Activated CD4-positive, alpha-beta T cell treated with anti-CD3 and anti-CD28 coated beads, Interleukin-2, amount 50 U/mL, for 24 hours (primary cell): Measurements from ENCODE around the gene CELF5.

ENCODE experiments used
- DNase-seq, 2 donors: peaks; one replicate each; pipeline ENCODE4 v3.0.0-alpha.2; 2020; ENCODE audit warnings: low read depth in 1 of 2, low spot score in 1 of 2

The CELF5 gene

DNA sequence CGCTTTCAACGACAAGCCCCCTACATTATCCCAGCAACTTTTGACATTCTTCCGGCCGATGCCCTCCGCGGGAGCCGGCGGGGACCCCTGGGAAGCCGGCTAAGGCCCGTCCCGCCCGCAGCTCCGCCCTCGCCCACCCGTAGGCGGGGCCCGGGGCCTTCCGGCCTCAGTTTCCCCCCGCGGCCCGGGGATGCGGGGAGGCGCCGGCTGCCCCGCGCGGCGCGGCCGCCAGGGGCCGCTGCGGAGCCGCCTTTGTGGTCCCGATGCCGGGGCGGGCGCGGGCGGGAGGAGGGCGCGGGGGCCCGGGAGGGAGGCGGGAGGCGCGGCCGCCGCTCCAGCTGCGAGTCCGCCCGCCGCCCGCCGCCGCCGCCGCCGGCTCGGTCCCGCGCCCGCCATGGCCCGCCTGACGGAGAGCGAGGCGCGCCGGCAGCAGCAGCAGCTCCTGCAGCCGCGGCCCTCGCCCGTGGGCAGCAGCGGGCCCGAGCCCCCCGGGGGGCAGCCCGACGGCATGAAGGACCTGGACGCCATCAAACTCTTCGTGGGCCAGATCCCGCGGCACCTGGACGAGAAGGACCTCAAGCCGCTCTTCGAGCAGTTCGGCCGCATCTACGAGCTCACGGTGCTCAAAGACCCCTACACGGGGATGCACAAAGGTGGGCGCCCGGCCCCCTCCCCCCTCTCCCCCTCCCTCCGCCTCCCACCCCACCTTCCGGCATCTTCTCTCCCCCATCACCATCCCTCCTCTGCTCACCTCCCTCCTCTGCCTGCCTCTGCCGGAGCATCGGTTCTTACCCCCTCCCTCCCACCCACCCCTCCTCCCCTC lies at the start of gene CELF5:
Gene CELF5 (plus strand): TSS at position 316 of the 823 bp plus-strand sequence. CDS start 79 bp downstream, at position 395.
- no peak for DNase-seq

DNA sequence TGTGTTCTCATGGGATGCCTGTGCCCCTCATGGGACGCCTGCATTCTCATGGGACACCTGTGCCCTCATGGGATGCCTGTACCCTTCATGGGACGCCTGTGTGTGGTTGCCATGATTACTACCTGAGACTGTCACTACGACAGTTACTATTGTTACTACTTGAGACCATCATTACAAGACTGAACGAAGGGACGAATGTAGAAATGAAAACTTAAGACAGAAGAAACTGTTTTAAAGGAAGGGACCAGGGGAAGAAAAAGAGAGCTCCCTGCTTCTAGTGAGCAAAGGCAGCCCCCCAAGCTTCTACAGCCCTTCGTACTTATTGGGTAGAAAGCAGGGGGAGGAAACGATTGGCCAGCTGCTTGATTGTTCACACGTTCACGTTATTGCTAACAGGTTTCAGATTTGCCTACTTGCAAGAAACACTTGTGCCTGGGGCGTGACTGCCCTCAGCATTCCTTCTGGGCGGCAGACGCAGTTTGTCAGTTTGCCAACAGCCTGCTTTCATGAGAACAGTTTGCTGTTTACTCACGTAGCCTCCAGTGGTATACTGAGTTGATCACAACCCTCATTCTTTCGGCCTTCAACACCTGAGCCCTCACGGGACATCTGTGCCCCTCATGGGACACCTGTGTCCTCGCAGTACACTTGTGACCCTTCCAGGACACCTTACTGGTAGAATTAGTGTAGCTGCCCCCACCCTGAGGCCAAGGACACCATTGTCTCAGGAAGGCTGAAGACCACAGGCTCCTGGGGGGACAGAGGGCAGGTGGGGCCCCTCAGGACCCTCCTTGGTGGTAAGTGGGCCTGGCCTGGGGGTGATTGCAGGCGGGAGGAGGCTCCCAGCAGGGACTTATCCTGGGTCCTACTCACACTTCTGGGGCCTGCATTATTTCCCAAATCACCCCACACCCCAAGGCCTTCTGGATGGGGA lies 48.4 kb upstream of the CELF5 start:
- DNase-seq = no peak

DNA sequence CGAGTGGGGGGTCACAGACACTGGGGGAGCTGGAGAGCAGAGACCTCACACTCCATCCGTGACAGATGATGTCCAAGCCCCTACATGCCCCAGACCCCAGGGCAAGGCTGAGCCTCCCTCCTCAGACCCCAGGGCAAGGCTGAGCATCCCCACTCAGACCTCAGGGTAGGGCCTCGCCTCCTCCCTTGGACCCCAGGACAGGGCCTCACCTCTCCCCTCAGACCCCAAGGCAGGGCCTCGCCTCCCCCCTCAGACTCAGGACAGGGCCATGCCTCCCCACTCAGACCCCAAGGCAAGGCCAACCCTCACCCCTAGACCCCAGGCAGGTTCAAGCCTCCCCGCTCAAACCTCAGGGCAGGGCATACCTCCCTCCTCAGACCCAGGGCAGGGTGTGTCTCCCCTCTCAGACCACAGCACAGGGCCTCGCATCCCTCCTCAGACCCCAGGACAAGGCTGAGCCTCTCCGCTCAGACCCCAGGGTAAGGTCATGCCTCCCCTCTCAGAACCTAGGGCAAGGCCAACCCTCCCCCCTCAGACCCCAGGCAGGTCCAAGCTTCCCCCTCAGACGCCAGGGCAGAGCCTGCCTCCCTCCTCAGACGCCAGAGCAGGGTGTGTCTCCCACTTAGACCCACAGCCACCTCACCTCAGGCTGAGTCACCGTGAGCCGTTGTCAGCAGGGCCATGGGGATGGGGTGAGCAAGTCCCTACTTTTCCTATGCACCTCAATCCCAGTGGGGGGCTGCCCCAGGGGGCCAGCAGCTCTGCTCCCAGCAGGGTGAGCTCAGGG lies 47.6 kb upstream of the CELF5 start:
- DNase-seq = peak; percentile 31 to 55

- peak; percentile 31 to 42 for DNase-seq
Measured at GRCh38 chr19:3178377-3178972, 46.0 kb upstream of the CELF5 start, which contains the start of gene S1PR4. S1PR4 (plus strand) TSS chr19:3178769; CDS start chr19:3178793, 24 bp downstream.

GRCh38 chr19:3178973-3179738 lies 45.3 kb upstream of the CELF5 start:
- DNase-seq = peak in 1 of 2 donors; percentile 23

GRCh38 chr19:3179739-3180293 lies 44.6 kb upstream of the CELF5 start:
- DNase-seq = peak in 1 of 2 donors; percentile 32

- DNase-seq = no peak
Measured at GRCh38 chr19:3183721-3184641, 40.5 kb upstream of the CELF5 start.

DNA sequence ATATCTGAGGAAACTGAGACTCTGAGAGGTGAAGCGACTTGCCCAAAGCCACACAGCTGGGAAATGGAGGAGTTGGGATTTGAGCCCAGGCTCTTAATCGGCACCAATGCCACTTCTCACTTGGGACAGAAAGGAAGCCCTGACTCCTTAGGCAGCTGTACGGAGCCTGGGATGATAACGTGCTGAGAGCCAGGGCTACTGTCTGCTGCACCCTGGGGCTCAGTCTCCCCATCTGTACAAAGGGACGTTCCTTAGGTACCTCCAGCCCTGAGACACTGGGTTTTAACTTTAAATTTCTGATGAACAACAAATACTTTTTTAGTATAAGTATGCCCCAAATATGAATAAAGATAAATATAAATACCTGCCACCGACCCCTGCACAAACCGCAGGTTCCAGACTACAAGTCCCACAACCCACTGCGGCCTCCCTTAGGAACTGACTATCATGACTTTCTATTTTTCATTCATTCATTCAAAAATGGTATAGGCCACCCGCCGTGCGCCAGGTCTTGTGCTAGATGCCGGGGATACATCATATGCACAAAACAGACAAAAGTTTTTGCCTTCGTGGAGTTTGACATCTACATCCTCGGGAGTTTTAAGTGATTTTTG lies 39.5 kb upstream of the CELF5 start:
- DNase-seq = no peak

GRCh38 chr19:3185461-3186159 lies 38.9 kb upstream of the CELF5 start, which contains the start of gene NCLN:
NCLN (plus strand) TSS chr19:3185930; CDS start chr19:3186031, 101 bp downstream.
- peak; percentile 90 to 92 for DNase-seq

GRCh38 chr19:3186160-3186688 lies 38.2 kb upstream of the CELF5 start:
- no peak for DNase-seq

- DNase-seq = no peak
Measured at GRCh38 chr19:3186891-3187661, 37.4 kb upstream of the CELF5 start.

DNA sequence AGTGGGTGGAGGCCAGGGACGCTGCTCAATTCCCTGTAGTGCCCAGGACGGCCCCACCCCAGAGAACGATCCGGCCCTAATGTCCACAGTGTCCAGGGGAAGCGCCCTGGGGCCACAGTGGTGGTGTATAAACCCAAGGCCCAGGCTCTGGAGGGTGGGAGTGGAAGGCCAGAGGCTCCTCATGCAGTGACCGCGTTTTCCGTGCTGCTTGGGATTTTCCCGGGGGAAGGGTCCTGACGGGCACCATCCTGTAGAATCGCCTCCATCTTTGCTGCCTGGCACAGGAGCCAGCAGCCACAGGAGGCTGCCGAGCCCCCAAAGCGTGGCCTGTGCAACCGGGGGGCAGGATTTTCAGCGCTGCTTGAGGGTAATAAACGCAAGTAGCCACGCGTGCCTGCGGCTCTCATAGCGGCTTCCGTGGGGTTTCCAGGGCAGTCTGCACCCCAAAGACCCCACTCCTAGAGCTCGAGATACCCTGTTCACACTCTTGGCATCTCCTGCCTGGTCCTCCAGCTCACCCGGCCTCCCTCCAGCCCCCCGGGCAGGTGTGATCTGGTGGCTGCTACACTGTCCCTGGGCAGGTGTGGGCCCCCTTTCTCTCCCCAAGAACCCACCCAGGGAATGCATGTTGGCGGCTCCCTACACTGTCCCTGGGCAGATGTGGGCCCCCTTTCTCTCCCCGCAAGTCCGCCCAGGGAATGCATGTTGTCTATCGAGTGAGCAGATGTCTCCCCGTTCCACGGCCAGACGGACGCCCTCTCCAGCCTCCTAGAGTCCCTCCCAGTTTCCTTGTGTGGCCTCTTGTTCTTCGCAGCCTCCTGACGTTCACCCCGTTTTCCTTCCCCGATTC lies 36.6 kb upstream of the CELF5 start:
- DNase-seq = no peak

DNA sequence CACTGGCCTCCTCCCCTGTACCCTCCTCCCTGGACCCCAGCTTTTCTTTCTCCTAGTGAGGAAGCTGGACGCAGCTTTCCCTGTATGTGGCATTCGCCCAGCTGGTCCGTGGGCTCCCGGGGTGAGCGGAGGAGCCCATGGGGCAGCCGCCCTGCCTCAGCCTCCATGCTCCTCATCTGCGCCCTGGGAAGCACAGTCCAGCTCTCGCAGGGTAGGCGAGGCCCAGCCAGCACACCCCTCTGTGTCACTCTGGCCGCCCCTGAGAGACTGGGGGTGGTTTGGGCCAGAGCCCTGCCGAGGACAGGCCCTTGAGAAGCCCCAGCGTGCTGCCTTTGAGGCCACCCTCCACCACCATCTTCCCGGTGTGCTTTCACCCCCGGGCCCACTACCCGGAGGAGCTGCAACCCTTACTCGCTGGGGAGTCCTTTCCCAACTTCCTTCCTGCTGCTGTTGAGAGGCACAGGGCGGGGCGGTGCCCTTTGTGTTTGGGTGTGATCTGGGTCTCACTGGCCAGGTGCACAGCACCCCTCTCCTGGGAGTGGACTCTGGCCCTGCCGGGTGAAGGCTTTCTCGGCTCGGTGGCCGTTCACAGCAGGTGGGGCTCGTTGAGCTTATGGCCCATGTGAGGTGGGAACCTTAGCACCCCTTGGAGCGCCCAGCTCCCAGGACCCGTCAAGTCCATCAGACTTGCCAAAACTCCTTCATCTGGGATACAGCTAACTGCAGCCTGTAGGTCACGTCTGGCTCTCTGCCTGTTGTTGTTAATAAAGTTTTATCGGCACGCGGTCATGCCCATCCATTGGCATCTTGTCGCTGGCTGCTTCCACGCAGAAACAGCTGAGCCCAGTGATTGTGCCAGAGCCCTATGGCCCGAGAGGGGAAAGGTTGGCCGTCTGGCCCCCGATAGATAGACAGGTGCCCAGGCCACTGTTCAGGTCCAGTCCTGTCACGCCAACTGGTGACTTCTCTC lies 35.5 kb upstream of the CELF5 start:
- no peak for DNase-seq
